Renal cortical epithelial cell (primary cell): ENCODE measurements around the gene POLG. TPM values are rescaled to one million over a fixed set of nuclear protein-coding genes. Genes with fewer than 3 reads are reported as not detected.
A peak's percentile ranks its signal among the peaks of the same experiment; 100 is the strongest.

ENCODE experiments used
- DNase-seq: peaks from one replicate; pipeline ENCODE4 v3.0.0-alpha.2; 2011; ENCODE audit warnings: low read depth
- total RNA-seq: library from RNA; depleted of rRNA; stranded (reverse); fragments of >200 nt; gene quantifications from 2 replicates; pipeline ENCODE4 v1.2.3, GENCODE V29; 2014

POLG gene
- 90.6 and 105 TPM in 2 replicates for total RNA-seq

- DNase-seq: peak; percentile 93
These were observed at the start of gene POLG for GRCh38 chr15:89334510-89335297. TSS of gene POLG (minus strand) at chr15:89334824. CDS start at chr15:89333754, 1,070 bp downstream.

DNA sequence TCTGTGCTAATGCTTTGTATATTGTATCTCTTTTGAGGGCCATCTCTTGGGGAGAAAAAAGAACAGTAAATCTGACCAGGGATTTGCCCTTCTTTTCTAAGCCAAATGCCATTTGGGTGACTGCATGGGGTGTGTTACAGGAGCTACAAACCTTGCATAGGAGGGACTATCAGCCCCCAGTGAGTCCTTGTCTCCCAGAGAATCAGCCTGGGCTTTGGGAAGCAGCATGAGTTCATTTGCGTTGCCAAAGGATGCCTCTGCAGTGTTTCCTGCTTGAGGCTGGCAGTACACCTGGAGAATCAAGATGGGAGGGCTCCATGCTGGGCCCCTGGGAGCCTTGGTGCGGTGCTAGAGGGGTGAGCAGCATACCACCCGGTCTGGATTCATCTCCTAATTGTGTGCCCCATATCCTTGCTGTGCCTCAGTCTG lies 49.6 kb upstream of the POLG start:
- no peak for DNase-seq

DNA sequence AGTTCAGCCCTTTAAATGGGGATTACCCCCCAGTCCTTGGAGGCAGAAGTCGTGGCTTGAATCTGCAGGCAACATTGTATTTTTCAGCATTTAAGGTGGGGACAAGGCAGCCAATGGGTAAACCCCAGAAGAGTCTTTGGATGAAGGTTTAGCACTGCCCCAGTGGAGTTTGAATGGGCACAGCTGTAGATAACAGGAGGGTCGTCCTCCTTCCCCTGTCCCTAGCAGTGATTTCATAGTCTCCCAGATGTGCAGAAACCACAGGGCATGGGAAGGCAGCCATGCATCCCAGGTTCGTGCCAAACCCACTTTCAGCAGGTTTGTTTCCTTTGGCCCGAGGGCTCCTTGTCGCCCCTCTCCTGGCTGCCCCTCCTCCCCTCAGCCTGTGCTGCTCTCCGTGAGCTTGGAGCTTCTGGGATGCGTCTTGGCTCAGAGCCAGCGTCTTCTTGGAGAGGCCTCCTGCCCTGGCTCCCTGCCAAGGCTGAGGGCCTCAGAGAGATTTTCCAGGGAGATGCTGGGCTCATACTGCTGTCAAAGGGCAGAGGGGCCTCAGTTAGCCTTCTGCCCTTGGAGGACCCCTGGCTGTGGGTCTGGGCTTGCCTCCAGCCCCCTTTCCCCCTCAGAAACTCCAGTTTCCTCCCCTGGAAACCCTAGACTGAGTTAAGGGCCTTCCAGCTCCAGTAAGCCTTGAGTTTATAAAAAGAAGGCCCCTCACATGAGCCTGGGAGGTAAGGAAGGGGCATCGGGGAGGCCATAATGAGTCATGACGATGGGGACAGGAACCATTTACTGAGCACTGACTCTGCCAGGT lies 48.9 kb upstream of the POLG start:
- peak; percentile 43 for DNase-seq

DNA sequence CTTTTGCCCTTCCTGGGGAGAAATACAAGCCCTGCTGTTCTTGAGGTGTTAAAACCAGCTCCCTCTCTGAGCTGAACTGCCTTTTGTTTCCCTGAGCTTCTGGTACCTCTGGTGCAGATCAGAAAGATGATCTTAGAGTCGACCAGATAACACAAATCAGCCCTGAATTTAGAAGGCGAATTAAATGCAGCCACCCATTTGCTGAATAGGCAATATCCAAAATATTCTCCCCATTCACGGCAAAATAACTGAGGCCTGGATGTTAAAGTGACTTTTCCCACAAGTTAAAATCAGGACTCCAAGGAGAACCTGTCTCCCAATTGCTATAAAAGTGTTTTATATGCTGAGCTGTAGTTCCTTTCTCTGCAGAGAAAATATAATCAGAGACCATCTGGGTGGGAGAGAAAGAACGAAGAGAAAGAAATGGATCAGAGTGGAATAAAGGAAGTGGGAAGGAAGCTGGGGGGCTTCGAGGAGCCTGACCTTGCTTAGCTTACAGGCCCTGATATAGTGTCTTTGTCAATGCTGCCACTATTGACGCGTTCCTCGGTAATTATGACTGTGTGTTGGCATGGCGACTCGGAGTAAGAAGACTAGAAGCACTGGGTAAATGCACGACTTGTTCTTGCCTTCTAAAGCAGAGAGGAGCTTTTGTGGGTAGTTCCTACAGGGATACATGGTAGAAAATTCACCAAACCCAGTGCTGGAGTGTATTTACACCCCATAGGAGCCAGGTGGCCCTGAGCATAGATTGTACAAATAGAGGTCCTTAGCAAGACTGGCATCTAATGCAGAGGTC lies 47.5 kb upstream of the POLG start:
- no peak for DNase-seq

GRCh38 chr15:89381331-89381730 lies 46.7 kb upstream of the POLG start:
- DNase-seq: no peak

- DNase-seq: no peak
These were observed 45.2 kb upstream of the POLG start for GRCh38 chr15:89379818-89380217.

GRCh38 chr15:89379251-89379695 lies 44.6 kb upstream of the POLG start:
- no peak for DNase-seq

DNA sequence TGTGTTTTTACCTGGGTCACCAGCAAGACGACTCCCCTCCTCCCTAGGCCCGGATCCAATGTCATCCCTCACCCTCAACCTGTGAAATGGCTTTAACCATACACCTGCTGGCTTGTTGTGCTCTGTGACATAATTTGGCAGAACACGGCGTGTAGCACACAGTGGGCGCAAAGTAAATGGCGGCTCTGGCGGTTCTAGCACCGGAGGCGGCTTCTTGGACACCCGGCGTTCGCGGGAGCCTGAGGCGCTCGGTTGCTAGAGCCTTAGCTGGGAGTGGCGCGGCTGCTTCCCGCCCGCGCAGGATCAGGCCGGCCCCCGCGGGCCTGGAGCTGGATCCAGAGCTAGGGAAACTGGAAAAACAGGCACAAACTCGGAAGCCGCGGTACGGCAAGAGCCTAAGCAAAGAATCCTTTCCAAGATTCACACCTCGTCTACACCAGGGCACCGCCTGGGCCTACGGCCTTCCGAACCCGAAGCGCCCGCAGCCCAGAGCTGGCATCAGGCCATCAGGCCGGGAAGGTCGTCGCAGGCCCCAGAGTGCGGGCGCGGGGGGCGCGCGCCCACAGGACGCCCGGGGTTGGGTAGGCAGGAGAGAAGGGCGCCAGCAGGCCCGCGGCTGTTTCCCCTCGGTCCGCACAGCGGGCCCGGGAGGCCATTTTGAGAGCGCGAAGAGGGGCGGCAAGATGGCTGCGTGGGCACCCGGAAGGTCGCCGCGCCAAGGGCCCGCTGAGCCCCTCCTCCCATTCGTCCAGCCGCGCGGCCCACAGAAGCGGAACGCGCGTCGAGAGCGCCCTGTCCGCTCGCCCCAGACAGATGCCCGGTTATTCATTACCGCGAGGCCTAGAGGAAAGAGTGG lies 43.9 kb upstream of the POLG start:
- DNase-seq: no peak

DNA sequence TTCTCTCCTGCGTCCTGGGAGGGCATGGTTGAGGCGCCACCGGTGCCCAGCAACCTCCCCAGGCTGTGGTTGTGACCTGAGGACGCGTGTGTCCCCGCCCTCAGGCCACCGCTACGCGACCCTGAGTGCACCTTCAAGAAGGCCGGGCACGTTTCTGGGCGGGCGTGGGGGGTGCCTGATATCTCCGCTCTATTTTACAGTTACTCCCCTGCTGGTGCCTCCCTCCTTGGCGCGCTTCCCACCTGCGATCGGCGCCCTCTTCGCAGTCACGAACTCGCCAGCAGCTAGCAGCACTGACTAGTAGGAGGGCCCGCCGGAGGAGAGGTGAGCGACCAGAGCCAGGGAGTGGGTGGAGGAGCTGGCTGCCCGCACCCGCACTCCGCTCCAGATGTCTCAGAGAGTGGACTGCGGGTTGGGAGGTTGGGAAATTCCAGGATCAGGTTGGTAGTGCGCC lies 43.2 kb upstream of the POLG start:
- DNase-seq: no peak

DNA sequence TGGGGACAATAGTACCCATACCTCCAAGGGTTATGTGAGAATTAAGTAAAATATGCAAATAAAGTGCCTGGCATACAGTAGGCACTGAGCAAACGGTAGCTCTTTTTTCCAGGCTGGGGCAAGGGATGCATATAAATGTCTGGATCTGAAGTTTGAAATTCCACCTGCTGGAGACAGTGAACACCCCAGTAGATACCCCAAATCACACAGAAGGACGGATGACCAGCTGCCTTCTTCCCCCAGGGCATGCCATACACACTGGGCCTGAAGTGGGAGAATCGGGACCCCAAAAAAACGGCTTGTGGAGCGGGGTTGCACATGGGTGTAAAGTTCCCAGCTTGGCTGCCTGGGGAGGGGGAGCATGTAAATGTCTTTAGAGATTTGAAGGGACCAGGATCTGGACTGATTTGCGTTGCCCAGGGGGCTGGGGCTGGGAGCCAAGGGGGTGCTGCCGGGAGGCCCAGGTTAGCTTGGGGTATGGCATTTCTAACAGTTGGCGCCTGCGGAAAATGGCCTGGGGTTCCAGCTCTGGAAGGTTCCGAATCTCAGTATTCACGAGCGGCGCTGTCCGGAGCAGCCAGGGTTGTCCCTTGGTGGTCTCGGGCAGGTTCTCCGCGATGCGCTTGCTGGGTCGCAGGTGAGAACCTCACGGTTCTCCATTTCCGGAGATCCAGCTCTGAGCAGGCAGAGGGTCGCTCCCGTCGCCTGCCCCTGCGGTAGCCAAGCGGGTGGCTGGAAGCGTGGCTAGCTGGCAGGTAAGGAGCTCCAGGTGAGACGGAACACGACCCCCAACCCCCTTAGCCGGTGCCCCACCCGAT lies 42.6 kb upstream of the POLG start:
- DNase-seq: no peak

DNA sequence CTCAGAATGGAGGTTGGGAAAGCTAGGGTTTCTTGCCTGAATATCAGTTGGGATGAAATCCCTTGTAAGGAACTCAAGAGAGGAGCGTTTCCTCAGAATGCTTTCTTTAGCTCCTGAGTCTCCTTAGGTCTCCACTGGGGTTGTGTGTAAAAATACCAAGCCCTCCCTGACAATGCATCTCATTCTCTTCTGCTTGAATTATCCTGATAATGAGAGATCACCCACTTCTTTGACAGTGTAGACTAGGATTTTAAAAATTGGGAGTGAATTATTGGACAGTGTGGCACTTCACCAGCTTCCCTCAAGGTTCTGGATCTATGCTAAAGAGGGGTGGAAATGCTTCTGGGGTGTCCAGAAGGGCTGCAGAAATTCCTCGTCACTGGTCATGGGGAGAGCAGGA lies 41.8 kb upstream of the POLG start:
- DNase-seq: no peak

DNA sequence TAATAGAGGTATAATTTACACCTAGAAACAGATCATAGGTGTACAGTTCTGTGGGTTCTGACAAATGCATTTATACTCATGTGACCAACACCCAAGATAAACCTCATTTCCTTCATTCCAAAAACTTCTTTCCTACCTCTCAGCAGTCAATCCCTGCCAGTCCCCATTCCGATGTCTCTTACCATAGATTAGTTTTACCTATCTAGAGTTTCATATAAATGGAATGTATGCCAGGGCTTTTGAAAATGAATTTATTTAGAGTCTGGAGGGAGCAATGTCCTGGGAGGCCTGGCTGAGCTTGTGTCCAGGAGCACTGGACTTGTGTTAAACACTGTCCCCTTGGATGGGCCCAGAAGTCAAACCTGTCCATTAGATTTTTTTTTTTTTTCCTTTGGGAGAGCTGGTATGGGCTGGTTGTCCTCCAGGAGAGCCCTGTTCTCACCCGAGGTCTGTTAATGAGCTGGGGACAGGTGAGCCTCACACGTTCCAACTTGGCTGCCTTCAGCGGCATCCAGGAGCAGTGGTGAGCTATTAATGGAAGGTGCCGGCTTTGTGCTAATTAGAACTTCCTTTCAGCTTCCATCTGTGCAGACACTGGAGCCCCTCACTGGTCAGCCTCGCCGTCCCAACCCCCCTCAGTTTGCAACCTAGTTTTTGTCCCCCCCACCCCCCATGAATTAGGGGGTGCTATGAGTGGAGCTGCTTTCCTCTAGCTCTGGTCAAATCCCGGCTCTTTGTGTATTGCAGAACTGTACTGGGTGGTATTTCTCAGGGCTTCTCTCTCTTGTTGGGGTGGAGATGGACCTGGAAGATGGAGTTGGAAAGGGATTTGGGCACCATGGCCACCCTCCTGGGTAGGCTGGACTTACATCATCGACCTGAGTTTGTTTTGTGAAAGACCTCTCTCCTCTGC lies 40.7 kb upstream of the POLG start:
- DNase-seq: no peak

GRCh38 chr15:89374086-89374981 lies 39.7 kb upstream of the POLG start:
- no peak for DNase-seq

- no peak for DNase-seq
These were observed 37.7 kb upstream of the POLG start for GRCh38 chr15:89372069-89372935.

GRCh38 chr15:89371228-89372044 lies 36.8 kb upstream of the POLG start:
- DNase-seq: no peak

GRCh38 chr15:89370978-89371227 lies 36.3 kb upstream of the POLG start:
- DNase-seq: no peak
